ENCODE data around the gene RPTOR. TPM values are rescaled to one million over a fixed set of nuclear protein-coding genes. Genes with fewer than 3 reads are reported as not detected.

Gene RPTOR
- total RNA-seq, 1 experiment from 2014 or later: 46.2 TPM

DNA sequence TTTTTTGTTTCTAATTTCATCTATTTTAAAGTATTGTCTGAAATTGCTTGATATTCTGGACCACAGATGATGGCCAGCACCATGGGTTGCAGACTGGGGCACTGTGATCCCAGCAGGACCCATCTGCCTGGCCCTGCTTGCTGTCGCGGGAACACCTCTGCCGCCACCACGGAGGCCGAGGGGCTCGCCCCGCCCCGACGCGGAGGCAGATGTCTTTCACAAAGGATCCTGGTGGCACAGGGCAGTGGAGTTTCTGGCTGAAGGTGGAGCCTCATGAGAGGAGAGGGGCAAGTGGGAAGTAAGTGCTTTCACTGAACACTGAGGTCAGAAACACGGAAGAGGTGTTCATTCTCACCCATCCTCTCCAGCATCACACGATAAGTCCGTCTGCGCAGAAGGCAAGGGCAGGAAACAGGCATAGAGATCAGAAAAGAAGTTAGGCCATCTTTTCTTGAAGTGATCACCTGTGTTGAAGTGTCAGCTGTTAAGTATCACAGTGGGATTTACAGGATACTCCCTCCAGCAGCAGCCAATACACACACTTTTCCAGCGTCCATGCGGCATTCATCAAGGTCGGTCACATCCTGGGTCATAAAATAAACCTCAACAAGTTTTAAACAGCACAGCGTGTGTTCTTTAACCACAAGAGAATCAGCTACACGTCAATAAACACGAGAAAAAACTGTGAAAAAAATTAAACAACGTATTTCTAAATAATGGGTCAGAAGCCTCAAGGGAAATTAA, 194.5 kb downstream of the RPTOR start:
- Histone ChIP-seq H3K36me3 (ENCODE audit: low read depth, low read length) (peaks cover 10% of the 10 kb centered on the region), H3K27me3 (ENCODE audit: low read length) (no peaks in the 10 kb centered on the region), H3K9me3 (ENCODE audit: low read length) (no peaks in the 10 kb centered on the region), H3K4me3 (ENCODE audit: low read length) (no peak overlapping the region), H3K9me2 (replicated peaks; ENCODE audit: low read length) (no peaks in the 10 kb centered on the region), H3K79me2 (ENCODE audit: low read length) (no peaks in the 10 kb centered on the region), H3K4me2 (ENCODE audit: low read length) (no peak overlapping the region), H3F3A (ENCODE audit: low read length, unreplicated experiment) (no peaks in the 10 kb centered on the region), H3K9ac (ENCODE audit: low read length) (no peak overlapping the region), H3K27ac (ENCODE audit: low read length) (no peak overlapping the region), H4K20me1 (ENCODE audit: low read length) (no peaks in the 10 kb centered on the region), H2AFZ (ENCODE audit: low read length) (no peak overlapping the region), H3K4me1 (ENCODE audit: insufficient read depth, low read length) (no peaks in the 10 kb centered on the region)
- ATAC-seq (no peak), DNase-seq (no peak)
- TF ChIP-seq, protein P1, sequence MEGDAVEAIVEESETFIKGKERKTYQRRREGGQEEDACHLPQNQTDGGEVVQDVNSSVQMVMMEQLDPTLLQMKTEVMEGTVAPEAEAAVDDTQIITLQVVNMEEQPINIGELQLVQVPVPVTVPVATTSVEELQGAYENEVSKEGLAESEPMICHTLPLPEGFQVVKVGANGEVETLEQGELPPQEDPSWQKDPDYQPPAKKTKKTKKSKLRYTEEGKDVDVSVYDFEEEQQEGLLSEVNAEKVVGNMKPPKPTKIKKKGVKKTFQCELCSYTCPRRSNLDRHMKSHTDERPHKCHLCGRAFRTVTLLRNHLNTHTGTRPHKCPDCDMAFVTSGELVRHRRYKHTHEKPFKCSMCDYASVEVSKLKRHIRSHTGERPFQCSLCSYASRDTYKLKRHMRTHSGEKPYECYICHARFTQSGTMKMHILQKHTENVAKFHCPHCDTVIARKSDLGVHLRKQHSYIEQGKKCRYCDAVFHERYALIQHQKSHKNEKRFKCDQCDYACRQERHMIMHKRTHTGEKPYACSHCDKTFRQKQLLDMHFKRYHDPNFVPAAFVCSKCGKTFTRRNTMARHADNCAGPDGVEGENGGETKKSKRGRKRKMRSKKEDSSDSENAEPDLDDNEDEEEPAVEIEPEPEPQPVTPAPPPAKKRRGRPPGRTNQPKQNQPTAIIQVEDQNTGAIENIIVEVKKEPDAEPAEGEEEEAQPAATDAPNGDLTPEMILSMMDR (conservative IDR thresholded peaks at IDR 0.05; ENCODE audit: low read depth, low read length): no peak
- TF ChIP-seq EZH2 (IDR thresholded peaks at IDR 0.05; ENCODE audit: low read length, unreplicated experiment) (no peak), EZH2phosphoT487 (IDR thresholded peaks at IDR 0.05; ENCODE audit: borderline replicate concordance, low read length) (no peak)
- POLR2A ChIA-PET (ENCODE audit: unreplicated experiment): no interaction called here
- intact Hi-C loops (cut with micrococcal nuclease): no loop called here
- CTCF ChIA-PET: no interaction called here
- no TSS peak for BruUV-seq (replicated peaks)

DNA sequence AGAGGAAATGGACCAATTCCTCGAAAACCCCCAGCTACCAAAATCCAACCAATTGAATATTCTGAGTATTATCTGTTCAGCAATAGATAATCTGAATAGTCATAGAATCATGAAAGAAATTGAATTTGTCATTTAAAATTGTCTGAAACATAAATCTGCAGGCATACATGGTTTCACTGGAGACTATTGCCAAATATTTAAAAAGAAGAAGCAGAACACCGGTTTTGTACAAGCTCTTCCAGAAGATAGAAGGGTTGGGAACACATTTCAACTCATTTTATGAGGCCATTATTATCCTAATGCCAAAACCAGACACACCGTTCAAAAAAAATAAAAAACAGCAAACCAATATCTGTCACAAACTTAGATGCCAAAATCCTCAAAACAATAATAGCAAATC, 195.5 kb downstream of the RPTOR start:
- Histone ChIP-seq H3K36me3 (ENCODE audit: low read depth, low read length) (peaks cover 10% of the 10 kb centered on the region), H3K27ac (ENCODE audit: low read length) (no peak overlapping the region), H3K9ac (ENCODE audit: low read length) (no peak overlapping the region), H3K9me3 (ENCODE audit: low read length) (no peaks in the 10 kb centered on the region), H3K4me3 (ENCODE audit: low read length) (no peak overlapping the region), H3K9me2 (replicated peaks; ENCODE audit: low read length) (no peaks in the 10 kb centered on the region), H3K27me3 (ENCODE audit: low read length) (no peaks in the 10 kb centered on the region), H3K79me2 (ENCODE audit: low read length) (no peaks in the 10 kb centered on the region), H3F3A (ENCODE audit: low read length, unreplicated experiment) (no peaks in the 10 kb centered on the region), H3K4me1 (ENCODE audit: insufficient read depth, low read length) (no peaks in the 10 kb centered on the region), H3K4me2 (ENCODE audit: low read length) (no peak overlapping the region), H2AFZ (ENCODE audit: low read length) (no peak overlapping the region), H4K20me1 (ENCODE audit: low read length) (no peaks in the 10 kb centered on the region)
- DNase-seq (no peak), ATAC-seq (no peak)
- TF ChIP-seq EZH2 (IDR thresholded peaks at IDR 0.05; ENCODE audit: low read length, unreplicated experiment): no peak
- no peak for TF ChIP-seq EZH2phosphoT487 (IDR thresholded peaks at IDR 0.05; ENCODE audit: borderline replicate concordance, low read length)
- TF ChIP-seq, protein P1 (conservative IDR thresholded peaks at IDR 0.05; ENCODE audit: low read depth, low read length): no peak
- intact Hi-C loops (cut with micrococcal nuclease): no loop called here
- CTCF ChIA-PET: no interaction called here
- BruUV-seq (replicated peaks): no TSS peak
- POLR2A ChIA-PET (ENCODE audit: unreplicated experiment): no interaction called here

DNA sequence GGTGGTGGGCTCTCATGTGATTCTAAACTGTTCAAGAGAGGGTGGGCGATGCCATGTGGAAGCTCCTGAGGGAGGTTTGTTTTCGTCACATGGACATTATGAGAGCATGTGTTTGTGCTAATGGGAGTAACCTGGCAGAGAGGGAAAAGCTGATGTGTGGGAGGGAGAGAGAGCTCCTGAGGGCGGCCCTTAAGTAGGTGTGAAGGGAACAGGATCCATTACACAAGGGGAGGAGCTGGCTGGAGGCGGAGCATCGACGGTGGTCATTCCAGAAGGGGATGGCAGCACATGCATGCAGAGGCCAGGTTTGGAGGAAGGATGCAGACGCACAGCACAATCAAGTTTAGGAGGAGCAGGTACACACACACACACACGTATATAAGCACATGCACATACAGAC, 197.5 kb downstream of the RPTOR start:
- TF ChIP-seq EZH2phosphoT487 (IDR thresholded peaks at IDR 0.05; ENCODE audit: borderline replicate concordance, low read length) (no peak), EZH2 (IDR thresholded peaks at IDR 0.05; ENCODE audit: low read length, unreplicated experiment) (no peak)
- TF ChIP-seq, protein P1 (conservative IDR thresholded peaks at IDR 0.05; ENCODE audit: low read depth, low read length): no peak
- no peak overlapping the region for H3K4me2 ChIP-seq (ENCODE audit: low read length)
- ATAC-seq (no peak), DNase-seq (no peak)
- no peaks in the 10 kb centered on the region for H3K79me2 ChIP-seq (ENCODE audit: low read length)
- ChIA-PET POLR2A (ENCODE audit: unreplicated experiment) (no interaction called here), CTCF (no interaction called here)
- intact Hi-C loops (cut with micrococcal nuclease): no loop called here
- no peaks in the 10 kb centered on the region for H4K20me1 ChIP-seq (ENCODE audit: low read length)
- peaks cover 10% of the 10 kb centered on the region for H3K36me3 ChIP-seq (ENCODE audit: low read depth, low read length)
- no peak overlapping the region for H3K9ac ChIP-seq (ENCODE audit: low read length)
- H3K4me3 ChIP-seq (ENCODE audit: low read length): no peak overlapping the region
- no peaks in the 10 kb centered on the region for H3K9me3 ChIP-seq (ENCODE audit: low read length)
- H3F3A ChIP-seq (ENCODE audit: low read length, unreplicated experiment): no peaks in the 10 kb centered on the region
- no peaks in the 10 kb centered on the region for H3K4me1 ChIP-seq (ENCODE audit: insufficient read depth, low read length)
- no peak overlapping the region for H2AFZ ChIP-seq (ENCODE audit: low read length)
- H3K27me3 ChIP-seq (ENCODE audit: low read length): no peaks in the 10 kb centered on the region
- BruUV-seq (replicated peaks): no TSS peak
- no peaks in the 10 kb centered on the region for H3K9me2 ChIP-seq (replicated peaks; ENCODE audit: low read length)
- no peak overlapping the region for H3K27ac ChIP-seq (ENCODE audit: low read length)
